ENCODE data around the gene CDC42BPA.

CDC42BPA gene

DNA sequence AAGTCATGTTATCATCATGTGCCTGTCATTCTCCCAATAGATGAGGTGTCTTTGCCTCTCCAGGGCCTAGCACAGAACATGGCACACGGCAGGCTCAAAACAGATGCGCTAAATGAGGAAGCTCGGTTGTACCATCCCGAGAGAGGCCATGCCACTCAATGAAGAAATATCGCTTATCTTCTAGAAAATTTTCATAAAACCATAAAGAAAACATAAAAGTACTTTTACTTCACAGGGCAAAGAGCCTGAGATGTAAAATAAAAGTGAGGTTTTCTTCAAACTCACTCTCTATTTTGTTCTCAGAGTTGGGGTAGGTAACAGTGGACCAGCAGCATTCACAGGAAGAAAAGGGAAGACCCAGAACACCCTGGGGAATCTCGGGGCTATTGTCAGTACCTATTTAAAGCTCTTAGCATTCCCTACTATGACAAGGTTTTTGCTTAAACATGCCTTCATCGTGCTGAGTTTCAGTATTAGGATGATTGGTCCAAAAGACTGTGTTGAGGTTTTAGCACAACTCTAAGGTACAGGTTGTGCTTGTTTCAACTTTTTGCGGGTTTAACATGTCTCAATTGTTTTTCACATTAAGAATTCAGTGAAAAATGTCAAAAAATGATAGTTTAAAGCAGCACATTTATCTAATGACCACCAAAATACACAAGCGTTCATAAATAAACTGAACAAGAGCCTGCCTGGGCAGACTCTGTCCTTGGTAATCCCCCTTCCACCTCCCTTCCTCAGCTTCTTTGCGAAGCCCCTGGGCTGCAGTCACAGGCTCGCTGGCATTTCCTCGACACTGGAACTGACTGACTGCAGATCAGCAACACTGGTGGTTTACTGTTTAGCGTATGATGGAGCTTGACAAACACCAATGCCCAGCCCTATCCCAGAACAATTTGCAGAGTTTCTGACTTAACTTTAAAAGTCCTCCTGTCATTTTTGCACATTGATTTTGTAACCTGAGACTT is 322.6 kb downstream of the CDC42BPA start:
- no peak for DNase-seq

DNA sequence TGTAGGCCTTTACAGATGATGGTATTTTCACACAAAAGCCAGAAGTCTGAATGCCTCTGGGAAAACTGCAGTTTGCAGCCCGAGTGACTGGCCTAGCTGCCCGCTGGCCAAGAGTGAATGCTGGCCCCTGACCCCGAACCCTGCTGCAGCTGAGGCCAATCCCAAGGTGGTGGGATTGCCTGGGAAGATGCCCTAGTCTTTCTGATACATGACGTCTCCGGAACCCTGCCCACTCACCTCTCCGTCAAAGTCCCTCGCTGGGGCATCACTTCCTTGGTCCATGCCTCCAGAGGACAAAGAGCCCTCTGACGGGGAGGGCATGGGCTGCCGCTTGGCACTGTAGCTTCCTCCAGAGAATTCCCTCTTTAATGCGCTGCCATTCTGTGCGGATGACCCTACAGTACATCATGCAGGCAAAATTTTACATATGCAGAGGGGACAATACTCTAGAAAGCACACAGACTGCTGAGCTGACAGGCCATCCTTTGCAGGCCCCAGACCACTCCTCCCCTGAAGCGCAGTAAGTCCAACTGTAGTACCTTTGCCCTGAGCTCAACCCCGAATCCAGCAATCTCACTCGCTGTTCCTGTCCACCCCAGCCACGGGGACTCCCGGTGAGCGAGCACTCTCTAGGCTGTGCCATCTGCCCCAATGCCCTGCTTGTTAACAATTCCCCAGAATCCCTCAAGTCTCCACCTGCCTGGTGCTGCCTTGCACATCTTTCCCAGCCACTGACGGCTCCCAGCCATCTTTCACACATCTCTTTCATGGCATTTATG is 323.5 kb downstream of the CDC42BPA start:
- peak in 6 of 56 donors; percentile 40 to 54 (median 42) for DNase-seq

DNA sequence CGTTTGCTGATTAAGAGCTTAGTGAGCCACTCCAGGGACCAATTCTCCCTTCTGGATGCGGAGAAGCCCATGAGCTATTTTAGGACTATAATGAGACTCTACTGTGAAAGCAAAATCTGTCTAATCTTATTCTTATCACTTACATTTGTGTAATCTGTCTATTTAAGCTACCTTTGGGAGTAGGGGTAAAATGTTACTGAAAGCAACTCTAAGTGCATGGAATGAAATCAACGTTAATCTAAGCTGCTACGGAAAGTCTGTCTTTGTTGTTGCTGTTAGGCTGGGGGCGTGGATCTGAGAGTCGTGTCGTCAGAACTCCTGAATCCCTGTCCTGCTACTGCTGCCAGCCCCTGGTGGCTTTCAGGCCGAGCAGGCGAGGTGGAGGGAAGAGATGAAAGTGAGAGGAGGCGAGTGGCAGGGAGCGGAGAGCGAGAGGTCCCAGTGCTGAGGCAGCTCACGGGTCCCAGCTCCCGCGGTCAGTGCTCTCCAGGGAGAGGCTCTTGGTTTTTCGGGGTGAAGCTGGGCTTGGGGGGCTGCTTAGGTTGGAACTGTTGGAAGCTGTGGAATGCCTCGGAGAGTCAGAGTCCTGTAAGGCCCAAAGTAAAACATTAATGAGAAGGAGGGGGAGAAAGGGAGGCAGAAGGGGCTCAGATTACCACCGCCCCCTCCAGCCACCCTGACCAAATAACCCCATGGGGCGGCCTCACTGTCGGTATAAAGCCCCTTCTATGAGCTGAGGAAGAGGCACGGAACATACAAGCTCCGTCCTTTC is 324.3 kb downstream of the CDC42BPA start:
- no peak for DNase-seq

DNA sequence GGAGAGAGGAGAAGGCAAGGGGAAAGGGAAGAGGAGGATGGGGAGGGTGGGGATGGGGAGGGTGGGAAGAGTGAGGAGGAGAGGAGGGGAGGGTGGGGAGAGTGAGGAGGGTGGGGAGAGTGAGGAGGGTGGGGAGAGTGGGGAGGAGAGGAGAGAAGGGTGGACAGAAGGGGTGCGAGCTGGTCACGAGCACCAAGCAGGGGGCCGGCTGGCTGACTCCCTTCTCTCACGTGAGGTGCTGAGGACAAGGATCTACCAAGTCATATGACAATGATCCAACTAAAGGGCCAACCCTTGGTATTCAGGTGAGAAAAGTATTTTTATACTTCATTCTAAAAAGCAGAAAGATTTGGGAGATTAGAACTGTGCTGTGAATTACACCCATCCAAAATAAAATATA is 326.4 kb downstream of the CDC42BPA start:
- no peak for DNase-seq

DNA sequence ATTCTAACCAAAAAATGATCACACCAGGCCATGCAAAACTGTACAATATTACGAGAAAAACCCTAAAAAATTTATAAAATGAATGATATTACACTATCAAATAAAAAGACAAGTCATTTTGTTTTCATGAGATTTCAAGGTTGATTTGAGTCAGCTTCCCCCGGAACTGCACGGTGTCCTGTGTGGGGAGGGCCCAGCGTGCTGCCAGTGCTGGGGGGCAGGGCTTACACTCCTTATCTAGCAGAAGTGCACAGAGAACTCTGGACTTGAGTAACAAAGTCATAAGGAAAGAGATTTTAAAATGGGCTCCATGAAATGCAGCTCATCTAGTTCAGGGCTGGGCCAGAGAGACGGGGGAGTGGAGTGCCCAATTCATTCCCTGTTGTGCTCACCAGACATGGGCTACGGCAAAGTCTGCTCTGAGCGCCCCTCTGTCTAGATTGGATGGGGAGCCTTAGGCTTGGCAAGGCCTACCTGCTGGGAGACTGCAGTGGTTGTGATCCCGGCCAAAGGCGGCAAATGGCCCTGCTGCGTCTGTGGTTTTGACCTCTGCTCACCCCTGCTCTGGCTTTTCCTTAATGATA is 328.1 kb downstream of the CDC42BPA start:
- no peak for DNase-seq

DNA sequence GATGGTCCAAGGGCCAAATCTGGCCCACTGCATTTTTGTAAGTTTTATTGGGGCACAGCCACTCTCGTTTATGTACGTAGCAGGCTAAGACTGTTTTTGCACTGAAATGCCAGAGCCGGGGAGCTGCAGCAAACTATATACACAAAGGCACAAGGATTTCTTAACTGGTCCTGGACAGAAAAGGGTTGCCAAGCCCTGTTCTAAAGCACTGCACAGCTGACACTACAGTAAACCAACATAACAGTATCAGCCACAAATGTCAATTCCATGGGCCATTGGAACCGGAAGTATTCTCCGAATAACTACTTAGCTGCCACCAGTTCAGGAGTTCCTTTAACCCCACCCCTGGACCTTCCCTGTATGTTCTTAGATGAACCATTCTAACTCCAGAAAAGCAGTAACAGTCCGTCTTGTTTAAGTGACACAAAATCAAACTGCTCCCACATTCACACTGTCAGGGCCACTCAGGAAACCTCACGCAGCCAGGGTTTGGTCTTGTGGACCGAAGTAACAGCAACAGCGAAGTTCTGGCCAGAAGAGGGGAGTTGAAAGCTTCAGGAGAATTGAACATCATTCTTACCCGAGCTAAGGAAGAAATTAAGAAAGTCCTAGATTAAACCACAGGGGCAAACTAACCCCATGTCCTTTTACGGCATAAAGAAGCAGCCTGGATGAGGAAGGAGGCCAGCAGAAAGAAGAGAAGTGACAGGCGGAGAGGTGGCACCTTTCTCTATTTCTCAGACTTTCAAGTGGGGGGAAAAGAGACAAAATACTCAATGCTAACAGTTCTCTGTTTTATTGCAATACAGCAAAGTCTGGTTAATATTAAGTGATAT is 329.0 kb downstream of the CDC42BPA start:
- DNase-seq, result no peak

DNA sequence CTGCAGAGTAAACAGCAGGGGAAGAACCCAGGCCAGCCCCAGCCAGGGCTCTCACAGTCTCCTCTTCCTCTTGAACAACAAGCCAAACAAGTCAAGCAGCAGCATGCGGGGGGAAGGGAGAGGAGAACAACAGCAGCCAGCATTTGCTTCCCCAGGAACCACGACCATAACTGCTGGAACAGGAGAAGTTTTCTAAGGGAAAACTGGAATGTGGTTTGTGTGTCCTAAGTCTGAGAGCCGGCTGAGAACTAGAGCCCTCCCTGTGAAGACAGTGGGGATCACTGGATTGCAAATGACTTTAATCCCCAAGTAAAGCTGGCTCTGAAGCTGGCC is 330.0 kb downstream of the CDC42BPA start:
- peak in 7 of 56 donors; percentile 45 to 58 (median 50) for DNase-seq

DNA sequence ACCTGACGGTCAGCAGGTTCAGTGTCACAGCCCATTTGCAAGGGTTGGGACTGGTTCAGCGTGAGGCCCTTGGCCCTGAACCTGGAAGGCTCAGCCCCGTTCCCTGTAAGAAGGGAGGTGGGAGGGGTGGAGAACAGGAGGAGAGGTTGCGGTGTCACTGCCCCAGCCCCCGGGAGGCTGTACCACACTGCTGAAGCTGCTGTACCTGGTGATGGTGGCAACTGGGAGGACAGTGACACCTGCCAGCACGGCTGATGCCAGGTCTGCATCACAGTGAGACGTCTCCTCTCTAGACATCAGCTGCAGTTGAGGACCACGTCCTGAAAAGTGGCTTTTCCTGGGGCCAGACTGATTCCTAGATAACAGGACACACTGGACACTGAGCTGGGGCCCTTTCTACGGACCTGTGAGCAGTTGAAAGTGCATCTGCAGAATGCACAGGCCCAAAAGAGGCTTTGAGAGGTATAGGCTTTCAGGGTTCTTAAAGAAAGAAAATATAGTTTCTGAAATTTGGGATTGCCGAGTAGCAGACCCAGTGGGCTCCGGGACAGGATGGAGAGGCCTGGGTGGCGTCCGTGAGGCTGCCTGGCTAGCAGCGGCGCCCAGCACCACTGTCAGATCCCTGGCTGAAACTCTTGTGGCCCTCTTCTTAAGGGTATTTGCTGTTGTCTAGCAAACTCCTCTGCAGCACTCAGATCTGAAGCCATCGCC is 330.5 kb downstream of the CDC42BPA start:
- no peak for DNase-seq

DNA sequence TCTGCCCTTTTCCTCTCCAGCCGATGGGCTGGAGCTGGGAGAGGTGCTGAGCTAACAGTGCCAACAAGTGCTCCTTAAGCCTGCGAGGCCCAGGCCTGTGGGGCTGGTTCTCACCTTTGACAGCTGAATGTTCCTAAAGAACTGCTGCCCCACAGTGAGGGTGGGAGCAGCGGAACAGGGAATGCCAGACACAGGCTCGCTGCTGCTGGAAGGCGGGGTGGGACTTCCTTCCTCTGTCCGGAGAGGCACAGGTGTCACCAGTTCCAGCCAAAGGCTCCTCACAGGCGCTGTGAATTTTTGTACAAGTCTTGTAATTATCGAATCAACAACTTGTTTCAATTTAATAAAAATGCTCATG is 331.1 kb downstream of the CDC42BPA start:
- DNase-seq, result no peak

DNA sequence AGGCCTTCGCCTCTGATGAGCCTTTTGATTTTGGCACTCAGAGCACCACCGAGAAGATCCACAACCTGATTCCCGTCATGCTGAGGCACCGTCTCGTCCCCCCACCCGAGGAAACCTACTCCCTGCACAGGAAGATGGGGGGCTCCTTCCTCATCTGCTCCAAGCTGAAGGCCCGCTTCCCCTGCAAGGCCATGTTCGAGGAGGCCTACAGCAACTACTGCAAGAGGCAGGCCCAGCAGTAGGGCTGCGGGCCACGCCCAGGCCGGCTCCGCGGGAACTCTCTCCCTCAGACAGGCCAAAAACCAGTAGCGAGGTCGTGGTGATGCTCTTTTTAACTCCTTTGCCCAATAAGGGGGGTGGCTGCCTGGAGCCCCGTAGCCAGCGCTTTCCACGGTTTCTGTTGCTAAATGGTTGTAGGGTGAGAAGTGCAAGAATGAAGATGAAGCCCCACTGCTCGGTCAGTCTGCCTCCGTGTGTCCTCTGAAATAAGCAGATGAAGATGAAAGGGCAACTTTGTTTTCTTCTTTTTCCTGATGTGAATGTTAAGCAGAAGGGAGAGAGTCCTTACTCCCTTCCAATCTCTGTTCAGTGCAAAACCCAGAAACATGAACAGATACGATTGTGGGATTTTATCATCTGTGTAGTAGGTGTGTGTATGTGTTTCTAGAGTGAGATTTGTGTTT is 331.7 kb downstream of the CDC42BPA start:
- DNase-seq, result peak in 1 of 56 donors; percentile 39

DNA sequence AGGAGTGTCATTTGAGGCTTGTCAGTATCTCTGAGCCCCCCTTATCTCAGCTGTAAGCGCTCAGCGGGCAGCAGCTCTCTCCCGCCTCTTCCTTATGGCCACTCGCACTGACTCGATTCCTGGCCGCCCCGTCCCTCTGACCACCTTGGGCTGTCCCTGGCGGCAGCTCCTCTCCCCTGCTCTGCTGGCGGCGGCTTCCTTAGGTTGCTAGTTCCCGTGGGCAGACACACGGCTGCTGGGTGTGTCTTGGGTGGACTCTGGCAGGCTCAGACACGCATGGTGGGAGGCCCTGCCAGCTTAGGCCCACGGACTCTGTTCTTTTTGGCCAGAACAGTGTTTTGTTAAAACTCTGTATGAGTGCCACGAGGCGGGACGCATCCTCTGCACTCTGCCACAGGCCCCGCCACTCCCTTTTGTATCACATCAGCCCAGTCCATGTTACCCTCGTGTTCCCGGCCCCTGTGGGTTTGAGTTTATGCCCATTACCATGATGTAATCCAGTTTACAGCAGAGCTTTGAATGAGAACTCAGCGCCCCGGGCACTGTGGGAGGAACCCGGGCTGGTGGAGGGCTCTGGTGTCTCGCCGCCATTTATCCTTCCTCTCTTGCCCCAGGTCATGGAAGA is 332.3 kb downstream of the CDC42BPA start:
- no peak for DNase-seq

DNA sequence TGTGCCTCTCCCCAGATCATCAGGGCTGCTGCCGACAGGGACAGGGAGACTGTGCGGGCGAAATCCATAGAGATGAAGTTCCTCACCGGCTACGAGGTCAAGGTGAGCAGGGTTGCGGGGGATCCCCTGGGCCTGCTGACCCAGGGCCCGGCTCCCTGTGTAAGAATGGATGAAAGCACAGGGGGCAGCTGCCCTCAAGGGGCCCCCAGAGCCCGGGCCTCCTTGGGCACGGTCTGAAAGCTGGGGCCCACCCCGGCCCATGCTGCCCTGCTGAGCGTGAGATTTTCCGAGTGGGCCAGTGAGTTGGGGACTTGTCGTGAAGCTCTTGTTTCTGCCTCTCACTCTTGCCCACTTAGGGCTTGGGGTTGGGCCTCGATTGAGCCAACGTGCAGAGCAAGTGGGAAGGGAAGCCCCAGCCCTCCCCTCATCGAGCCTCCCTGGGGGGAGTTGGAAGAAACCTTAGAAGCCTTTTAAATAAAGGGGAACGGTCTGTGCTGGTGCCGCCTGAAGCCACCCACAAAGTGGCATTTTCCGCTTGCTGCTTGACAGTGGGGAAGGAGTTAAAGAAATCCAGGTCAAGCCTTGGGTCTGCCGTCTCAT is 333.0 kb downstream of the CDC42BPA start:
- DNase-seq, result no peak

DNA sequence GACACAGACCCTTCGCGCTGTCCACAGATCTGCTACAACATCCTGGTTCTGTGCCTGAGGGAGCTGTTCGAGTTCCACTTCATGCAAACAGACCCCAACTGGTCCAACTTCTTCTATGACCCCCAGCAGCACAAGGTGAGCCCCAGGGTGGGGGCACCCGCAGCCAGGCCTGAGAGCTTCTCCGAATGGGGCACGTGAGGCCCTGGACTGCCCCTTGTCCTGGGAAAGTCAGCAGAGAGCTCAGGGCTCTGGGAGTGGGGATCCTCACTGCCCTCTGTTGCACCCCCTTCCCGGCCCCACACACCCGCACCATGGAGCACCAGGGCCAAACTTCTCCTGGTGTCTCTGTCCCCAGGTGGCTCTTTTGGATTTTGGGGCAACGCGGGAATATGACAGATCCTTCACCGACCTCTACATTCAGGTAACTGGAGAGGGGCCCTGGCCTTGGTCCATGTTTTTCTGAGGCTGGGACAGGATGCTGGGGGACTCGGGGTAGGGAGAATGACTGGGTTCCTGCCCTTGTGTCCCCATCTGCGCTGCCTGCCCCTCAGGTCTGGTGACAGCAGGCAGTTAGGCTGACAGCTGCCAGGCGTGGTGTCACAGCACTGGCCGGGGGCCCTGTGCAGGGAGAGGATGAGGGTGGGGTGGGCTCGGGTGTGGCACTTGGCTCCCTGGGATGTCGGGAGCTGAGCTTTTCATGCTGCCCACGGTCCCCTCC is 333.6 kb downstream of the CDC42BPA start:
- no peak for DNase-seq

DNA sequence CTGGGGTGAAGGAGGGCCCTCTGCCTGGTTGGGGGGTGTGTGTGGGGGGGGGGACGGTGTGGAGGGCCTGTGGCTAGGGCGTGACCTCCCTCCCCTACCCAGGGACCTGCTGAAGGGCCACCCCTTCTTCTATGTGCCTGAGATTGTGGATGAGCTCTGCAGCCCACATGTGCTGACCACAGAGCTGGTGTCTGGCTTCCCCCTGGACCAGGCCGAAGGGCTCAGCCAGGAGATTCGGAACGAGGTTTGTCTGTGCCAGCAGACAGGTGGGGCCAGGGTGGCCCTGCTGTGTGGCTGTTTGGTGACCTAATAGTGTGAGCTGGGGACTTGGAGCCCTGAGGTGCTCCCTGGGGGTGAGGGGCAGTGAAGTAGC is 334.3 kb downstream of the CDC42BPA start:
- DNase-seq, result no peak

DNA sequence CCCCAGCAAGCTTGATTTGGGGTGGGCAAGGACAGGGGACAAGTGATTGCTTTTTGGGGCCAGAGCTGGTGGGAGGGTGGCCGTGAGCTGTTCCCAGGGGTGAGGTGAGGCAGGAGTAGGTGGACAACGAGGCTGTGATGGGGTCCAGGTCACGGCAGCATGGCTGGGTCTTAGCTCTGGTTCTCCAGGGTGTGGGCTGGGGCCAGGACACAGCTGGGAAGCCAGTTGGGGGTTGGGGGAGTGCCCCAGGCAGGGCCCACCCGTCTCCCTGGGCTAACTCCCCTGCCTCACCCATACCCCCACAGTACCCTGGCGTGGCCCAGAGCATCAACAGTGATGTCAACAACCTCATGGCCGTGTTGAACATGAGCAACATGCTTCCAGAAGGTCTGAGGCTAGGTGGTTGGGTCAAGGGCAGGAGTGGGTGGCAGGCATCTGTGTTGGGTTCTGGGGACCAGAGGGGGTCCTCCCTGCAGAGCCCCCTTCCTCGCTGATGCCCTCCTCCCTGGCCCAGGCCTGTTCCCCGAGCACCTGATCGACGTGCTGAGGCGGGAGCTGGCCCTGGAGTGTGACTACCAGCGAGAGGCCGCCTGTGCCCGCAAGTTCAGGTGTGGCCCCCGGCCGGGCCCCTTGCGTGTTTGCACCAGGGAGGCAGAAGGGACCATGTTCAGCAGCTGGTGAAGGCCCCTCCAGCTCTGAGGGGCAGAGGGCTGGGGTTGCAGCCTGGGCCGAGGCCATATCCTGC is 334.9 kb downstream of the CDC42BPA start:
- DNase-seq, result no peak

DNA sequence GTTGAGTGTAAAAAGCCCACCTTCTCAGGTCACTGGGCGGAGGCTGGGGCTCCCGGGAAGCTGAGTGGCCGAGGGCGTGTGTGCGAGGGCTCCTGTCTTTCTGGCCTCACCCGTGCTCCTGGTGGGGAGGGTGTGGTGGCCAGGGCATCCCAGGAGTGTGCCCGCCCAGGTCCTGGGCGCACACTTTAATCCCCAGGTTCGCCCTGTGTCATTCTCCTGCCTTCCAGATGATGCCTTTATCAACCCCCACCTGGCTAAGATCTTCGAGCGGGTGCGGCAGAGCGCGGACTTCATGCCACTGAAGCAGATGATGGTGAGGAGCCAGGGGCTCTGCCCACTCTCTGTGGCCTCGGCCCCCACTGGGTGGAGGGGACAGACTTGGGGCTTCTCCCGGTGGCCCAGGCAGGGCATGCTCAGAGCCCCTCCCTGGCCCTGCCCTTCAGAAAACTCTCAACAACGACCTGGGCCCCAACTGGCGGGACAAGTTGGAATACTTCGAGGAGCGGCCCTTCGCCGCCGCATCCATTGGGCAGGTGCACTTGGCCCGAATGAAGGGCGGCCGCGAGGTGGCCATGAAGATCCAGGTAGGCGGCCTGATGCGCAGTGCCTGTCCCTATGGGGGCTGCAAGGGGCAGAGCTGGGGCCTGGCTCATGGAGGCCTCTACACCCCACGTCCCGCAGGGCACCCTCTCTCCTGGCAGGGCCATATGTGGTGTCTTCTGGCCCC is 335.7 kb downstream of the CDC42BPA start:
- no peak for DNase-seq

Measured in amygdala (tissue), 56 donors.